GM12878 (cell line): ENCODE results near the gene HINFP. TPM values are rescaled to one million over a fixed set of nuclear protein-coding genes. Genes with fewer than 3 reads are reported as not detected.
A peak's percentile ranks its signal among the peaks of the same experiment; 100 is the strongest.

ENCODE experiments used
- ATAC-seq: fragments of 200-7000 bp; cut with Tn5 transposase; 3 replicates; pipeline ENCODE4 v1.9.1; 2020; ENCODE audit warnings: mild to moderate bottlenecking, moderate library complexity
- Bru-seq: library from RNA; stranded (reverse); fragments of 400-500 nt; gene quantifications from one replicate; lab custom pipeline; 2021; lab: Mats Ljungman, UMichigan
- BruChase-seq, 2 experiments: library from RNA; stranded (reverse); fragments of 400-500 nt; gene quantifications; one replicate each; lab custom pipeline; 2021; lab: Mats Ljungman, UMichigan
- BruUV-seq: library from RNA; stranded (reverse); fragments of 400-500 nt; replicated peaks from 2 replicates; lab custom pipeline; 2021; lab: Mats Ljungman, UMichigan
- CTCF ChIA-PET: fragments of 300-600 bp; sonication (Branson Sonifier 250); formaldehyde crosslinking; extraction: SDS; loops from one replicate; lab custom pipeline; 2021; ENCODE audit warnings: inconsistent platforms; lab: Yijun Ruan, JAX
- POLR2A ChIA-PET: fragments of 350-600 bp; formaldehyde crosslinking; extraction: SDS; loops from one replicate; lab custom pipeline; 2021; ENCODE audit warnings: inconsistent platforms; lab: Charles Lee
- RAD21 ChIA-PET: fragments of 300-600 bp; sonication (Branson Sonifier 250); formaldehyde crosslinking; loops from one replicate; lab custom pipeline; 2023; ENCODE audit warnings: antibody characterized with exemption; ENCODE audit not compliant: unreplicated experiment; lab: Charles Lee
- SMC1A ChIA-PET: fragments of 300-600 bp; sonication (Branson Sonifier 250); formaldehyde crosslinking; loops from one replicate; lab custom pipeline; 2023; ENCODE audit not compliant: unreplicated experiment, uncharacterized antibody; lab: Charles Lee
- DNase-seq: peaks from one replicate; pipeline ENCODE4 v3.0.0-alpha.2; 2011; ENCODE audit warnings: low read depth, low spot score
- FAIRE-seq: peaks from 3 replicates; lab custom pipeline; 2011; peaks lifted over from hg19 to GRCh38; lab: Jason Lieb, UNC
- H2AFZ ChIP-seq: 2 replicates; pipeline ENCODE4 v1.6.0; 2011; ENCODE audit warnings: low read depth, low read length, control low read depth; ENCODE audit not compliant: control insufficient read depth
- H3K27ac ChIP-seq: 2 replicates; pipeline ENCODE4 v1.5.1; 2011; ENCODE audit warnings: control low read depth; ENCODE audit not compliant: control insufficient read depth, insufficient read depth
- H3K27me3 ChIP-seq, 2 experiments: replicated peaks in 1 of 2; 2 replicates each; pipeline versions ENCODE4 v1.6.0 to v1.6.1; 2011; ENCODE audit warnings: low read length in 1 of 2; ENCODE audit not compliant: control insufficient read depth in 2 of 2, insufficient read depth in 2 of 2
- H3K36me3 ChIP-seq, 2 experiments: 2 replicates each; pipeline ENCODE4 v1.5.1; 2011; ENCODE audit warnings: low read length in 1 of 2; ENCODE audit not compliant: control insufficient read depth in 2 of 2, insufficient read depth in 2 of 2
- H3K4me1 ChIP-seq: 2 replicates; pipeline ENCODE4 v1.6.1; 2011; ENCODE audit warnings: mild to moderate bottlenecking, low read length, moderate library complexity, mixed read lengths; ENCODE audit not compliant: control insufficient read depth, insufficient read depth
- H3K4me2 ChIP-seq: 2 replicates; pipeline ENCODE4 v1.6.0; 2011; ENCODE audit warnings: control low read depth; ENCODE audit not compliant: control insufficient read depth, insufficient read depth
- H3K4me3 ChIP-seq: fragments of 200-600 bp; sonication (generic); 2 replicates; pipeline ENCODE4 v1.5.1; 2016
- H3K79me2 ChIP-seq: 2 replicates; pipeline ENCODE4 v1.6.0; 2011; ENCODE audit warnings: low read length; ENCODE audit not compliant: control insufficient read depth, insufficient read depth
- H3K9ac ChIP-seq: 2 replicates; pipeline ENCODE4 v1.8.0; 2011; ENCODE audit warnings: low read length, control low read depth, mixed read lengths; ENCODE audit not compliant: control insufficient read depth, insufficient read depth
- H3K9me3 ChIP-seq: replicated peaks from 3 replicates; pipeline ENCODE4 v1.5.1; 2011; ENCODE audit warnings: mild to moderate bottlenecking, low read length; ENCODE audit not compliant: control insufficient read depth, insufficient read depth
- H4K20me1 ChIP-seq: 2 replicates; pipeline ENCODE4 v1.6.0; 2011; ENCODE audit not compliant: control insufficient read depth, insufficient read depth
- POLR2AphosphoS2 ChIP-seq: IDR thresholded peaks from 2 replicates; pipeline ENCODE4 v1.6.1; 2011; ENCODE audit warnings: low read depth, mild to moderate bottlenecking, low read length, improper control_type of control experiment, moderate library complexity
- SPI1 ChIP-seq: IDR thresholded peaks from 2 replicates; pipeline ENCODE4 v1.6.1; 2011; ENCODE audit warnings: low read depth, mild to moderate bottlenecking, low read length, moderate library complexity, borderline replicate concordance; ENCODE audit not compliant: insufficient read depth
- WGBS: methylation state at CpG from one replicate; pipeline ENCODE4 v1.1.6; 2016; ENCODE audit warnings: low lambda C conversion rate; ENCODE audit not compliant: insufficient replicate concordance, insufficient coverage; ENCODE audit errors: missing lambda C conversion rate; 5-methylcytosine and 5-hydroxymethylcytosine counted together
- in situ Hi-C: fragments of 300-500 bp; cut with MboI; formaldehyde crosslinking; loops from 9 replicates; pipeline ENCODE4 v1.14.3; 2018; ENCODE audit warnings: mixed read lengths
- intact Hi-C: fragments of 100-400 bp; cut with micrococcal nuclease; formaldehyde crosslinking; loops from one replicate; pipeline ENCODE4 v1.14.2; 2022; ENCODE audit not compliant: unreplicated experiment
- long read RNA-seq, 2 experiments: library from polyadenylated mRNA; unstranded; transcript quantifications; one replicate each; pipeline ENCODE4 v2.0.0, GENCODE V29; 2019 to 2020
- polyA minus RNA-seq, 3 experiments: library from RNA; depleted of rRNA, polyadenylated mRNA; stranded (reverse); fragments of >200 nt; gene quantifications; 2 replicates each; pipeline ENCODE4 v1.2.3, GENCODE V29; 2011
- polyA plus RNA-seq, 11 experiments: library from polyadenylated mRNA; depleted of rRNA in 4 of 11; unstranded in 6 of 11; stranded (reverse) in 5 of 11; fragments of >200 nt; fragmentation: Nextera tagmentation in 4 of 11; fragmentation: Illumina TruSeq in 1 of 11; extraction: Ambion mirVana in 4 of 11; extraction: Trizol in 1 of 11; gene quantifications; 1 replicate in 1 of 11; 2 replicates in 10 of 11; pipeline versions ENCODE4 v1.2.1 to v1.2.3, GENCODE V29; 2011 to 2016; ENCODE audit warnings: inconsistent platforms in 2 of 11, missing spikeins in 2 of 11, low read depth in 1 of 11
- total RNA-seq, 4 experiments: library from RNA; depleted of rRNA in 3 of 4; stranded (reverse); fragments of >200 nt in 3 of 4; fragmentation: Illumina TruSeq in 1 of 4; extraction: Trizol in 1 of 4; gene quantifications; 2 replicates each; pipeline versions ENCODE4 v1.2.1 to v1.2.3, GENCODE V29; 2013 to 2021
- TF ChIP-seq, protein P1 (sequence below): IDR thresholded peaks from 2 replicates; pipeline ENCODE4 v1.6.1; 2011; ENCODE audit warnings: borderline replicate concordance, low read depth, mild to moderate bottlenecking, moderate library complexity, low read length; ENCODE audit not compliant: insufficient read depth, poor library complexity, severe bottlenecking
- TF ChIP-seq, protein P2 (sequence below): fragments of 450-650 bp; IDR thresholded peaks from 2 replicates; pipeline ENCODE4 v1.6.1; 2017; ENCODE audit warnings: antibody characterized with exemption, mild to moderate bottlenecking, moderate library complexity
- TF ChIP-seq, protein P3 (sequence below): IDR thresholded peaks from 2 replicates; pipeline ENCODE4 v1.6.1; 2012; ENCODE audit warnings: mild to moderate bottlenecking, low read depth, low read length

Gene HINFP, protein sequence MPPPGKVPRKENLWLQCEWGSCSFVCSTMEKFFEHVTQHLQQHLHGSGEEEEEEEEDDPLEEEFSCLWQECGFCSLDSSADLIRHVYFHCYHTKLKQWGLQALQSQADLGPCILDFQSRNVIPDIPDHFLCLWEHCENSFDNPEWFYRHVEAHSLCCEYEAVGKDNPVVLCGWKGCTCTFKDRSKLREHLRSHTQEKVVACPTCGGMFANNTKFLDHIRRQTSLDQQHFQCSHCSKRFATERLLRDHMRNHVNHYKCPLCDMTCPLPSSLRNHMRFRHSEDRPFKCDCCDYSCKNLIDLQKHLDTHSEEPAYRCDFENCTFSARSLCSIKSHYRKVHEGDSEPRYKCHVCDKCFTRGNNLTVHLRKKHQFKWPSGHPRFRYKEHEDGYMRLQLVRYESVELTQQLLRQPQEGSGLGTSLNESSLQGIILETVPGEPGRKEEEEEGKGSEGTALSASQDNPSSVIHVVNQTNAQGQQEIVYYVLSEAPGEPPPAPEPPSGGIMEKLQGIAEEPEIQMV
- total RNA-seq (2013; cell fraction: nucleolus; rRNA removed): 91.4 and 92.0 TPM in 2 replicates
- 17.9 and 18.0 TPM in 2 replicates for total RNA-seq (2014; rRNA removed)
- total RNA-seq (2014; rRNA removed; fragmentation: Illumina TruSeq; extraction: Trizol): 12.2 and 15.1 TPM in 2 replicates
- total RNA-seq (2021): 16.1 and 24.5 TPM in 2 replicates
- 11.3 TPM for polyA plus RNA-seq (2011; ENCODE audit: low read depth)
- polyA plus RNA-seq (2011; rRNA removed): 16.2 and 25.9 TPM in 2 replicates
- polyA plus RNA-seq (2011; cell fraction: cytosol; rRNA removed): 30.6 and 33.3 TPM in 2 replicates
- 64.3 and 75.7 TPM in 2 replicates for polyA plus RNA-seq (2011; cell fraction: nucleus; rRNA removed)
- 16.4 and 19.0 TPM in 2 replicates for polyA plus RNA-seq (2012)
- 18.1 and 18.6 TPM in 2 replicates for polyA plus RNA-seq (2014; fragmentation: Illumina TruSeq; extraction: Trizol)
- 10 to 100 TPM; 13.1 to 18.9 TPM for polyA plus RNA-seq (2014; fragmentation: Nextera tagmentation; extraction: Ambion mirVana)
- 26.3 and 27.4 TPM in 2 replicates for polyA plus RNA-seq (2014; rRNA removed)
- 10 to 100 TPM; 17.9 to 18.6 TPM for polyA plus RNA-seq (2016; fragmentation: Nextera tagmentation; extraction: Ambion mirVana)
- 28.8 and 39.4 TPM in 2 replicates for polyA minus RNA-seq (2011; rRNA and poly(A)+ RNA removed)
- 10.4 and 12.2 TPM in 2 replicates for polyA minus RNA-seq (2011; cell fraction: cytosol; rRNA and poly(A)+ RNA removed)
- polyA minus RNA-seq (2011; cell fraction: nucleus; rRNA and poly(A)+ RNA removed): 28.4 and 41.1 TPM in 2 replicates
- Bru-seq, nascent RNA: percentile 73 among the genes with signal in this experiment
- percentile 69 among the genes with signal in this experiment for BruChase-seq, experiment 1, labeled RNA remaining after a 6-hour chase
- BruChase-seq, experiment 2, labeled RNA remaining after a 2-hour chase: percentile 77 among the genes with signal in this experiment
- long read RNA-seq, experiment 1, transcript HINFP-201 (10 exons, 3,163 nt): major isoform, 5 of 11 reads
- long read RNA-seq, experiment 1, partial matches to known transcripts: 2 of 11 reads
- long read RNA-seq, experiment 1, other reads (novel, unspliced or antisense): 4 of 11 reads
- long read RNA-seq, experiment 2, transcript HINFP-201 (10 exons, 3,163 nt): major isoform, 27 of 48 reads
- long read RNA-seq, experiment 2, partial matches to known transcripts: 4 of 48 reads
- long read RNA-seq, experiment 2, other reads (novel, unspliced or antisense): 16 of 48 reads

DNA sequence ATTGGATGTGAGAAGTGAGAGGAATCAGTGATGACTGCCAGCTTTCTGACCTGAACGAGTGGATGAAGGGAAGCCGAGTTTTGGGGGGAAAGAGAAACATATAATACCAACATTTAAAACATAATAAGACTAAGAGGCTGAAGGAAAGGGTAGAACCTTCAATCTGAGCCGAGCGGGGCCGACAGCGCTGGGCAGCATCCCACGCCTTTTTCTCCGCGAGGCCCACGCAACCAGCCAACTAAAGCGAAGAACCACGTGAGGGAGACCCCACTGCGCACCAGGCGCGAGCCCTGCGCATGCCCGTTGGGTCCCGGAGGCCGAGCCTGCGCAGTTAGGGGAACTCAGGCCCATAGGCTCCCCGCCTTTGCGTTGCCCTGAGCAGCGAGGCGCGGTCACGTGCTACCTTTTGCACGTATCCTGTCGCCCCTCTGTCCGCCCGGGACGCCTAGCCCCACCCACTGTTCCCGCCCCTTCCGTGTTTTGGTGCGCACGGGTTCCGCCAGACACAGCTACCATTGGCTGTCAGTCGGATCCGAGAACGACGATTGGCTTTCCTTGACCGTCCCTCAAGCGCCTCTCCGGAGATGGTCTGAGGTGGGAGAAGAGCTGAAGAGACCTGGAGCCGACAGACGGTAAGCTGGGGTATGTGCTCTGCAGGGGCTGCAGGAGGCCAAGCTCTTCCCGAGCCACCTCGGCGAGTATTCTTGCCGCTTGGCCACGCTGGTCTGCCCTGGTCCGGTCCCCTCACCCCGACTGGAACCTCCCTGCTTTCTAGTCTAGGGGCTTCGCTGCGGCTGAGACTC lies at the start of gene HINFP:
Gene HINFP (plus strand): TSS at position 573 of the 803 bp plus-strand sequence. CDS start 5,365 bp downstream, outside the sequence.
- ChIA-PET POLR2A (interaction anchor here (0.7 to 6.9 kb wide), 12 partner anchors 12 to 391 kb away, joined by 3 to 76 read pairs (median 5); partner anchors contain the start of genes C2CD2L, CENATAC, DPAGT1 and HMBS), RAD21 (interaction anchor here (0.6 to 2.6 kb wide), 9 partner anchors 12 to 330 kb away, joined by 3 to 22 read pairs (median 5); partner anchors contain the start of genes C2CD2L, DDX6, DPAGT1 and HMBS), CTCF (interaction anchor here (0.6 to 2.2 kb wide), 13 partner anchors 9 to 201 kb away, joined by 3 to 9 read pairs (median 5); partner anchors contain the start of genes C2CD2L and DPAGT1), SMC1A (interaction anchor here (0.7 to 5.0 kb wide), 12 partner anchors 10 to 203 kb away, joined by 3 to 32 read pairs (median 3); partner anchors contain the start of gene DPAGT1)
- H3K79me2 ChIP-seq: peaks cover 21% of the 10 kb centered on the region
- ATAC-seq: peak; percentile 99
- peak within 1 kb of the TSS; percentile 88 for H2AFZ ChIP-seq
- H3K27me3 ChIP-seq: no peaks in the 10 kb centered on the region
- intact Hi-C loops: no loop called here
- H3K36me3 ChIP-seq: peaks cover 0 to under 1% of the 10 kb centered on the region in 2 experiments; a peak in 3 of 4 replicates
- peaks cover 13% of the 10 kb centered on the region for H3K4me1 ChIP-seq
- peak; percentile 99 for FAIRE-seq
- H3K9ac ChIP-seq: peak within 1 kb of the TSS; percentile 72
- BruUV-seq: no TSS peak
- no peaks in the 10 kb centered on the region for H4K20me1 ChIP-seq
- in situ Hi-C loops: no loop called here
- peak within 1 kb of the TSS; percentile 92 for H3K4me3 ChIP-seq
- peak within 1 kb of the TSS; percentile 90 for H3K4me2 ChIP-seq
- peak; percentile 99 for DNase-seq
- under 1% methylated on average over 54 of the region's 54 CpGs for WGBS
- H3K27ac ChIP-seq: peak within 1 kb of the TSS; percentile 65
- no peaks in the 10 kb centered on the region for H3K9me3 ChIP-seq
- TF ChIP-seq SPI1 (peak; percentile 17; the same call in 1 of the 2 replicates), POLR2AphosphoS2 (peak; percentile 85)
- TF ChIP-seq, protein P1, sequence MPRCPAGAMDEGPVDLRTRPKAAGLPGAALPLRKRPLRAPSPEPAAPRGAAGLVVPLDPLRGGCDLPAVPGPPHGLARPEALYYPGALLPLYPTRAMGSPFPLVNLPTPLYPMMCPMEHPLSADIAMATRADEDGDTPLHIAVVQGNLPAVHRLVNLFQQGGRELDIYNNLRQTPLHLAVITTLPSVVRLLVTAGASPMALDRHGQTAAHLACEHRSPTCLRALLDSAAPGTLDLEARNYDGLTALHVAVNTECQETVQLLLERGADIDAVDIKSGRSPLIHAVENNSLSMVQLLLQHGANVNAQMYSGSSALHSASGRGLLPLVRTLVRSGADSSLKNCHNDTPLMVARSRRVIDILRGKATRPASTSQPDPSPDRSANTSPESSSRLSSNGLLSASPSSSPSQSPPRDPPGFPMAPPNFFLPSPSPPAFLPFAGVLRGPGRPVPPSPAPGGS: no peak
- TF ChIP-seq, protein P2, sequence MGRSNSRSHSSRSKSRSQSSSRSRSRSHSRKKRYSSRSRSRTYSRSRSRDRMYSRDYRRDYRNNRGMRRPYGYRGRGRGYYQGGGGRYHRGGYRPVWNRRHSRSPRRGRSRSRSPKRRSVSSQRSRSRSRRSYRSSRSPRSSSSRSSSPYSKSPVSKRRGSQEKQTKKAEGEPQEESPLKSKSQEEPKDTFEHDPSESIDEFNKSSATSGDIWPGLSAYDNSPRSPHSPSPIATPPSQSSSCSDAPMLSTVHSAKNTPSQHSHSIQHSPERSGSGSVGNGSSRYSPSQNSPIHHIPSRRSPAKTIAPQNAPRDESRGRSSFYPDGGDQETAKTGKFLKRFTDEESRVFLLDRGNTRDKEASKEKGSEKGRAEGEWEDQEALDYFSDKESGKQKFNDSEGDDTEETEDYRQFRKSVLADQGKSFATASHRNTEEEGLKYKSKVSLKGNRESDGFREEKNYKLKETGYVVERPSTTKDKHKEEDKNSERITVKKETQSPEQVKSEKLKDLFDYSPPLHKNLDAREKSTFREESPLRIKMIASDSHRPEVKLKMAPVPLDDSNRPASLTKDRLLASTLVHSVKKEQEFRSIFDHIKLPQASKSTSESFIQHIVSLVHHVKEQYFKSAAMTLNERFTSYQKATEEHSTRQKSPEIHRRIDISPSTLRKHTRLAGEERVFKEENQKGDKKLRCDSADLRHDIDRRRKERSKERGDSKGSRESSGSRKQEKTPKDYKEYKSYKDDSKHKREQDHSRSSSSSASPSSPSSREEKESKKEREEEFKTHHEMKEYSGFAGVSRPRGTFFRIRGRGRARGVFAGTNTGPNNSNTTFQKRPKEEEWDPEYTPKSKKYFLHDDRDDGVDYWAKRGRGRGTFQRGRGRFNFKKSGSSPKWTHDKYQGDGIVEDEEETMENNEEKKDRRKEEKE: no peak
- TF ChIP-seq, protein P3, sequence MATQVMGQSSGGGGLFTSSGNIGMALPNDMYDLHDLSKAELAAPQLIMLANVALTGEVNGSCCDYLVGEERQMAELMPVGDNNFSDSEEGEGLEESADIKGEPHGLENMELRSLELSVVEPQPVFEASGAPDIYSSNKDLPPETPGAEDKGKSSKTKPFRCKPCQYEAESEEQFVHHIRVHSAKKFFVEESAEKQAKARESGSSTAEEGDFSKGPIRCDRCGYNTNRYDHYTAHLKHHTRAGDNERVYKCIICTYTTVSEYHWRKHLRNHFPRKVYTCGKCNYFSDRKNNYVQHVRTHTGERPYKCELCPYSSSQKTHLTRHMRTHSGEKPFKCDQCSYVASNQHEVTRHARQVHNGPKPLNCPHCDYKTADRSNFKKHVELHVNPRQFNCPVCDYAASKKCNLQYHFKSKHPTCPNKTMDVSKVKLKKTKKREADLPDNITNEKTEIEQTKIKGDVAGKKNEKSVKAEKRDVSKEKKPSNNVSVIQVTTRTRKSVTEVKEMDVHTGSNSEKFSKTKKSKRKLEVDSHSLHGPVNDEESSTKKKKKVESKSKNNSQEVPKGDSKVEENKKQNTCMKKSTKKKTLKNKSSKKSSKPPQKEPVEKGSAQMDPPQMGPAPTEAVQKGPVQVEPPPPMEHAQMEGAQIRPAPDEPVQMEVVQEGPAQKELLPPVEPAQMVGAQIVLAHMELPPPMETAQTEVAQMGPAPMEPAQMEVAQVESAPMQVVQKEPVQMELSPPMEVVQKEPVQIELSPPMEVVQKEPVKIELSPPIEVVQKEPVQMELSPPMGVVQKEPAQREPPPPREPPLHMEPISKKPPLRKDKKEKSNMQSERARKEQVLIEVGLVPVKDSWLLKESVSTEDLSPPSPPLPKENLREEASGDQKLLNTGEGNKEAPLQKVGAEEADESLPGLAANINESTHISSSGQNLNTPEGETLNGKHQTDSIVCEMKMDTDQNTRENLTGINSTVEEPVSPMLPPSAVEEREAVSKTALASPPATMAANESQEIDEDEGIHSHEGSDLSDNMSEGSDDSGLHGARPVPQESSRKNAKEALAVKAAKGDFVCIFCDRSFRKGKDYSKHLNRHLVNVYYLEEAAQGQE: no peak
